Psoas muscle (tissue), 8 donors: ENCODE results near the gene SYCP2L. TPM values are rescaled to one million over a fixed set of nuclear protein-coding genes. Genes with fewer than 3 reads are reported as not detected.

Experiments
- ATAC-seq, 4 donors: fragments of 200-7000 bp; cut with Tn5 transposase; one replicate each; pipeline ENCODE4 v1.9.1; 2020; ENCODE audit warnings: moderate library complexity in 3 of 4, mild to moderate bottlenecking in 2 of 4
- DNase-seq, 2 donors: peaks; one replicate each; pipeline ENCODE4 v3.0.0-alpha.2; 2020
- H3K27ac ChIP-seq: fragments of 200-600 bp; one replicate; pipeline ENCODE4 v1.8.0; 2022
- H3K27me3 ChIP-seq, 3 donors: fragments of 200-600 bp in 1 of 3; one replicate each; pipeline versions ENCODE4 v1.6.1 to v1.8.0; 2013 to 2022; ENCODE audit warnings: low read length in 2 of 3, mild to moderate bottlenecking in 2 of 3, moderate library complexity in 1 of 3; ENCODE audit not compliant: insufficient read depth in 3 of 3
- H3K36me3 ChIP-seq, 2 donors: fragments of 200-600 bp in 1 of 2; one replicate each; pipeline versions ENCODE4 v1.6.1 to v1.8.0; 2013 to 2022; ENCODE audit warnings: low read depth in 1 of 2, mild to moderate bottlenecking in 1 of 2, moderate library complexity in 1 of 2; ENCODE audit not compliant: insufficient read depth in 1 of 2
- H3K4me1 ChIP-seq: fragments of 200-600 bp; one replicate; pipeline ENCODE4 v1.8.0; 2022
- H3K4me3 ChIP-seq: fragments of 200-600 bp; one replicate; pipeline ENCODE4 v1.8.0; 2022; ENCODE audit warnings: mild to moderate bottlenecking
- H3K9me3 ChIP-seq: fragments of 200-600 bp; one replicate; pipeline ENCODE4 v1.8.0; 2022
- WGBS, 3 donors: extraction: QIAGEN DNeasy Blood & Tissue Kit; methylation state at CpG; one replicate each; pipeline versions ENCODE4 v1.1.6 to v1.1.7; 2013; 5-methylcytosine and 5-hydroxymethylcytosine counted together
- intact Hi-C, 2 donors: fragments of 100-400 bp; cut with DNase I; formaldehyde crosslinking; loops; one replicate each; pipeline versions ENCODE4 v1.11.0 to v1.14.2; 2022
- polyA plus RNA-seq, 3 donors: library from polyadenylated mRNA; stranded (reverse); fragments of 200-250 nt; gene quantifications; one replicate each; pipeline ENCODE4 v1.2.3, GENCODE V29; 2013
- total RNA-seq, 4 donors: library from RNA; stranded (reverse); fragmentation: NEBNext Ultra II Directional in 2 of 4; extraction: Animal tissue kit (Norgen Biotek cat#: 25700) in 2 of 4; gene quantifications; one replicate each; pipeline versions ENCODE4 v1.2.1 to v1.2.4, GENCODE V29; 2021 to 2023
- TF ChIP-seq, protein P1 (sequence below): fragments of 200-600 bp; IDR thresholded peaks from one replicate; pipeline ENCODE4 v1.8.0; 2022; ENCODE audit warnings: antibody characterized with exemption
- donor health status: healthy with polysubstance abuse.
- donor health status: DM: no; HTN: no; CAD: no; lungs with moderate emphysema.
- donor health status: Bipolar disorder and iron deficiency.
- donor health status: healthy.
- donor health status: DM: yes; HTN: yes; CAD: no.
- donor health status: DM: no; HTN: no; CAD: no.
- donor health status: DM: no; HTN: no; CAD: no.
- donor health status: DM: yes; HTN: yes; CAD: no.

SYCP2L gene
- total and polyA plus RNA-seq, 7 donors: 0.08 to 0.99 (median 0.19) TPM; not detected in 1

DNA sequence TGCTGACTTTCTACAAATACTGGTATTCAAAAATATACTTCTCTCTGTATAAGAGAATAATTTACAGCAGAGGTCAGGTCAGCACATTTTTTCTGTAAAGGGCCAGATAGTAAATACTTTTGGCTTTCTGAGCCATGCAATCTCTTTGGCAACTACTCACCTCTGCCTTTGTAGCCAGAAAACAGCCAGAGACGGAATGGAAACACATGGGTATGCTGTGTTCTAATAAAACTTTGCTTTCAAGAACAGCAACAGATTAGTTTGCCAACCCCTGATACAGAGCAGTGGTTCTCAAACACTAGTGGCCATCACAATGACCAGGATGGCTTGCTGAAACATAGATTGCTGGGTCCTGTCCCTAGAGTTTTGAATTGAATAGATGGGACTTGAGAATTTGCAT lies 46.3 kb downstream of the SYCP2L start:
- H3K4me3 ChIP-seq: no peak overlapping the region
- H3K9me3 ChIP-seq: no peaks in the 10 kb centered on the region
- TF ChIP-seq, protein P1, sequence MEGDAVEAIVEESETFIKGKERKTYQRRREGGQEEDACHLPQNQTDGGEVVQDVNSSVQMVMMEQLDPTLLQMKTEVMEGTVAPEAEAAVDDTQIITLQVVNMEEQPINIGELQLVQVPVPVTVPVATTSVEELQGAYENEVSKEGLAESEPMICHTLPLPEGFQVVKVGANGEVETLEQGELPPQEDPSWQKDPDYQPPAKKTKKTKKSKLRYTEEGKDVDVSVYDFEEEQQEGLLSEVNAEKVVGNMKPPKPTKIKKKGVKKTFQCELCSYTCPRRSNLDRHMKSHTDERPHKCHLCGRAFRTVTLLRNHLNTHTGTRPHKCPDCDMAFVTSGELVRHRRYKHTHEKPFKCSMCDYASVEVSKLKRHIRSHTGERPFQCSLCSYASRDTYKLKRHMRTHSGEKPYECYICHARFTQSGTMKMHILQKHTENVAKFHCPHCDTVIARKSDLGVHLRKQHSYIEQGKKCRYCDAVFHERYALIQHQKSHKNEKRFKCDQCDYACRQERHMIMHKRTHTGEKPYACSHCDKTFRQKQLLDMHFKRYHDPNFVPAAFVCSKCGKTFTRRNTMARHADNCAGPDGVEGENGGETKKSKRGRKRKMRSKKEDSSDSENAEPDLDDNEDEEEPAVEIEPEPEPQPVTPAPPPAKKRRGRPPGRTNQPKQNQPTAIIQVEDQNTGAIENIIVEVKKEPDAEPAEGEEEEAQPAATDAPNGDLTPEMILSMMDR: no peak
- H3K4me1 ChIP-seq: no peaks in the 10 kb centered on the region
- intact Hi-C loops: no loop called here
- ATAC-seq: no peak
- 45 to 57% (median 53%) methylated on average over 1 of the region's 1 CpG for WGBS, 3 donors
- no peaks in the 10 kb centered on the region for H3K36me3 ChIP-seq
- no peaks in the 10 kb centered on the region for H3K27me3 ChIP-seq
- no peak for DNase-seq
- H3K27ac ChIP-seq: no peak overlapping the region

DNA sequence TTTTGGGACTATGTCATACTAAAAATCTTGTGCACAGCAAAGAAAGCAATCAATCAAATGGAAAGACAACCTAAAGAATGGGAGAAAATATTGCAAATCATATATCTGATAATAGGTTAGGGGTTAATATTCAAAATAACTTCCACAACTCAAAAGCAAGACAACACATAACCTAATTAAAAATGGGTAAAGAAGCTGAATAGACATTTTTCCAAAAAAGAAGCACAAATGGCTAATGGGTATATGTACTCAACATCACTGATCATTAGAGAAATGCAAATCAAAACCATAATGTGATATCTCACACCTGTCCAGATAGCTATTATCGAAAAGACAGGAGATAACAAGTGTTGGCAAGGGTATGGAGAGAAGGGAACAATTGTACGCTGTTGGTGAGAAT lies 53.0 kb downstream of the SYCP2L start:
- intact Hi-C loops: no loop called here

DNA sequence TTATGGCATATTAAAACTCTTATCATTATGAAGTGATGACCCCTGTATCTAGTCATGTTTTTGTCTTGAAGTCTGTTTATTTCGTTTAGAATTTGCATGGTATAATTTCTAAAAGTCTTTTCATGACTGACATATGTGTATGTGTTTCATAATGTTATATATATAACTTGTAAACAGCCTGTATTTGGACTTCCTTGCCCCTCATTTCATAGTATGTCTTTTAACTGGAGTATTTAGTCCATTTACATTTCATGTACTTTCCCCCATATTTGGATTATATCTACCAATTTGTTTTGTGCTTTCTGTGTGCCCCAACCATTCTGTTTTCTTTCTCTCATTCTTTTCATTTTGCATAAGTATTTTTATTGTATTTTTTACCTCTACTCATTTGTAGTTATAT lies 59.0 kb downstream of the SYCP2L start:
- intact Hi-C loops: no loop called here
- Histone ChIP-seq H3K9me3 (no peaks in the 10 kb centered on the region), H3K36me3 (no peaks in the 10 kb centered on the region), H3K4me3 (no peak overlapping the region), H3K27me3 (no peaks in the 10 kb centered on the region), H3K27ac (no peak overlapping the region), H3K4me1 (no peaks in the 10 kb centered on the region)
- no peak for DNase-seq
- no peak for ATAC-seq
- WGBS, 3 donors: 68 to 71% (median 70%) methylated on average over 1 of the region's 1 CpG
- TF ChIP-seq, protein P1: no peak

More for the DNA sequence above, 53.0 kb downstream of the SYCP2L start:
- no peaks in the 10 kb centered on the region for H3K4me1 ChIP-seq
- H3K27me3 ChIP-seq: no peaks in the 10 kb centered on the region
- ATAC-seq (no peak), DNase-seq (no peak)
- TF ChIP-seq, protein P1: no peak
- H3K27ac ChIP-seq: no peak overlapping the region
- 94 to 100% (median 95%) methylated on average over 2 of the region's 2 CpGs for WGBS, 3 donors
- H3K4me3 ChIP-seq: no peak overlapping the region
- H3K9me3 ChIP-seq: no peaks in the 10 kb centered on the region
- no peaks in the 10 kb centered on the region for H3K36me3 ChIP-seq

DNA sequence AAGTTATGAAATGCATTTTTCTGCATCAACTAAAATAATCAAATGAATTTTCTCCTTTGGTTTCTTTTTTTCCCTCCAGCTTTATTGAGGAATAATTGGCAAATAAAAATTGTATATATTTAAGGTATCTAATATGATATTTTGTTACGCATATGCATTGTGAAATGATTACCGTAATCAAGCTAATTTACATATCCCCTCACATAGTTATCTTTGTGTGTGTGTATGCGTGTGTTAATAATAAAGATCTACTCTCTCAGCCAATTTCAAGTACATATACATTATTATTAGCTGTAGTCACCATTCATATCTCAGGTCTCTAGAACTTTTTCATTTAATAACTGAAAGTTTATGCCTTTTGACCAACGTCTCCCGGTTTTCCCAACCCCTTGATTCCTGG lies 61.1 kb downstream of the SYCP2L start:
- Histone ChIP-seq H3K27ac (no peak overlapping the region), H3K36me3 (no peaks in the 10 kb centered on the region), H3K27me3 (no peaks in the 10 kb centered on the region), H3K4me1 (no peaks in the 10 kb centered on the region), H3K4me3 (no peak overlapping the region), H3K9me3 (no peaks in the 10 kb centered on the region)
- ATAC-seq (no peak), DNase-seq (no peak)
- TF ChIP-seq, protein P1: no peak
- 88 to 95% (median 94%) methylated on average over 5 of the region's 5 CpGs for WGBS, 3 donors
- intact Hi-C loops: no loop called here
